Measurements from ENCODE around the gene DPP8.
"Not testable (repeated sequence)": the region's sequence is repeated elsewhere in the genome, so short reads cannot be mapped to it uniquely, and the experiment has no call there.

DPP8 gene

DNA sequence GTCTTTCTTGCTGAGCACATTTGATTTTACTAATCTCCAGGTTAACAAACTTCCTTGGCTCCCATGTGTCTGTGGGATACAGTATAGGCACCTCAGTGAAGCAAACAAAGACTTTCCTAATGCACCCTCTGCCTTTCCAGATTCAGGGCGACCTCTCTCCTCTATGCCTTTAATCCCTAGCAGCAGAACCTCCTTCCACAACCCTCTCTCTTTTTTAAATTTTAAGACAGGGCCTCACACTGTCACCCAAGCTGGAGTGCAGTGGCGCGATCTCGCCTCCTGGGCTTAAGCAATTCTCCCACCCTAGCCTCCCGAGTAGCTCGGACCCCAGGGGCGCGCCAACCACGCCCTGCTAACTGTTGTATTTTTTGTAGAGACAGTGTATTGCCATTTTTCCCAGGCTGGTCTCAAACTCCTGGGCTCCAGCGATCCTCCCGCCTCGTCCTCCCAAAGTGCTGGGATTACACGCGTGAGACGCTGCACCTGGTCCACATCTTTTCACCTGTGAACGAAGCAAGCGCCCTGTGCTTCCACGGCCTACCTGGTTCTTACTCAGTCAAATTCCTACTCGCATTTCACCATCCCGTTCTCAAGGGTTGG, 11.1 kb upstream of the DPP8 start:
- DNase-seq (ENCODE audit: extremely low spot score, insufficient read length, low read depth): no peak
- no peak for FAIRE-seq

DNA sequence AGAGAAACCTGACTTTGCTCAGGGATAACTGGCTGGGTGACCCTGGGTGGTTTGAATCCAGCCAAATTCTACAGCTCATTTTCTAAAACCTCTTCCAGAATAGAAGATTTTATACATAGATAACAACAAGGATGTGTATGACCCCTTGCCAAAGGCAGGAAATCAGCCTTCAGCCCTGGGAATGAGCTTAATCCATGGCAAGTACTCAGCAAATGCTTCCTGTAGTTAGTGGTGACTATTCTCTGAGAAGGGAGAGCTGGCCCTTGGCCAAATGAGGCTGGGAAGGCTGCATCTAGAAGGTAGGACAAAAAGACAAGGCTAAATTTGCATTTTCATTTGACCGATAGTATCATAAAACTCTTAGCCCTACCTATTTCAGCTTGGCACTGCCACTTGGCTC, 8.1 kb upstream of the DPP8 start:
- DNase-seq (ENCODE audit: extremely low spot score, insufficient read length, low read depth) (no peak), FAIRE-seq (no peak)

DNA sequence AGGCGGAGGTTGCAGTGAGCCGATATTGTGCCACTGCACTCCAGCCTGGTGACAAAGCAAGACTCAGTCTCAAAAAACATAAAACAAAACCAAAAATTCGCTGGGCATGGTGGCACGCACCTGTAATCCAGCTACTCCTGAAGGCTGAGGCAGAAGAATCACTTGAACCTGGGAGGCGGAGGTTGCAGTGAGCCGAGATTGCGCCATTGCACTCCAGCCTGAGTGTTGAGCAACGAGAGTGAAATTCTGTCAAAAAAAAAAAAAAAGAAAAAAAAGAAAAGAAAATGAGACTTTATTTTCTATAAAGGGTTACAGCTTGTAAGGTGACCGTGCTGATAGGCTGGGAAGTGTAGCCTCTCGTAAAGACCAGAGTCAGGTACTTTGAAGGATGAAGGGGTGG, 6.7 kb upstream of the DPP8 start:
- FAIRE-seq (no peak), DNase-seq (ENCODE audit: extremely low spot score, insufficient read length, low read depth) (no peak)

DNA sequence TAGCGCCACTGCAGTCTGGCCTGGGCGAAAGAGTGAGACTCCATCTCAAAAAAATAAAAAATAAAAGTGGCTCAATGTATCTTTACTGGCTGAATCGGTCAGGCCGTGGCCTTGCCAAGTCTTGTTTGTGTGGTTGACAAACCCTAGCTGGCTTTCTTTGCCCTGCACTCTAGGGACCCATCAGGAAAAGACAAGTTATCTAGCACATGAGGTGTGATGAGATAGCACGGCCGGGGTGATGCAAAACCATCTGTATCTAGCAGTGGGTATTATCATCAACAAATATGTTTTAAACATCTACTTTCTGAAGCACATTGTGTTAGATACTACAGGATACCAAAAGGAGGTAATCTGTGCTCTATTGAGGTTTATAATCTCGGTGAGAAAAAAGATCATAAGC, 3.9 kb upstream of the DPP8 start:
- FAIRE-seq (no peak), DNase-seq (ENCODE audit: extremely low spot score, insufficient read length, low read depth) (no peak)

DNA sequence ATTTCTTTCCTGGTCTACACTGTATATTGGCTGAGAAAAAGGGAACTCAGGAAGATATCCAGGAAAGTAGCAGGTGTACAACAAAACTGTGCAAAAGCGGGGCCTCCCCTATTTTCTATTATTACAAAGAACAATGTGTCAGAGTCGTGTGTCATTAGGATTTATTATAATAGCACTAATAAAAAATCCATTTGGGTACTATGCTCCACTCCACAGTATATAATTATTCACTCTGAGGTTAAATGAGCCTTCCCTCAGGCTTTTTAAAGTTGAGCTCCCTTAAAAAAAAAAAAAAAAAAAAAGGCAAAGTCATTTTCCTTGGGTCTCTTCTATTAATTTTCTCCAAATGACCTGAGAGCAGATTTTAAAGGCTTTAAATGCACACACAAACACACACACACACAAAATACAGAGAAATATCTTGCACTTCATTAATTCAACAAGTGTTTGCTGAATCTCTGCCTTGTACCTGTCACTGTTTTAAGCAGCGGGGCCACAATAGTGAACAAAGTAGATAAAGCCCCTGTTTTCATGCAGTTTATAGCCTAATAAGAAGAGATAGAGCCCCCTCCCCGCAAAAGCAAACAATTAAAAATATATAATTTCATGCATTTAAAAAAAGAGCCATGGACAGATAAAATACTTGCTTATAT, 1.3 kb upstream of the DPP8 start:
- DNase-seq (ENCODE audit: extremely low spot score, insufficient read length, low read depth) (no peak), FAIRE-seq (no peak)

DNA sequence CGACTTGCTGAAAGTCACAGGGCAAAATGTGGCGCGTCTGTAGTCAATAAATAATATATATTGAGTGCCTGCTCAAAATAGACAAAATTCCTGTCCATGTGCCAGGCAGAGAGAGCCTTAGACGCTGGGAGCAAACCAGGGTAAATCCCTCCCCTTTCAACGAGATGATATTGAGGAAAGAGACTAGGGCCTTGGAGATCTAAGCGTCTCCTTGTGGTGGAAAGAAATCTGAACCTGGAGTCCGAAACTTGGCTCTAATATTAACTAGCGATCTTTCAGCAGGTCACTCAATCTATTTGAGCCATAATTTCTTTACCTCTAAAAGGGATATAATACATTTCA, 348 bp upstream of the DPP8 start:
- DNase-seq (ENCODE audit: extremely low spot score, insufficient read length, low read depth) (no peak), FAIRE-seq (no peak)

DNA sequence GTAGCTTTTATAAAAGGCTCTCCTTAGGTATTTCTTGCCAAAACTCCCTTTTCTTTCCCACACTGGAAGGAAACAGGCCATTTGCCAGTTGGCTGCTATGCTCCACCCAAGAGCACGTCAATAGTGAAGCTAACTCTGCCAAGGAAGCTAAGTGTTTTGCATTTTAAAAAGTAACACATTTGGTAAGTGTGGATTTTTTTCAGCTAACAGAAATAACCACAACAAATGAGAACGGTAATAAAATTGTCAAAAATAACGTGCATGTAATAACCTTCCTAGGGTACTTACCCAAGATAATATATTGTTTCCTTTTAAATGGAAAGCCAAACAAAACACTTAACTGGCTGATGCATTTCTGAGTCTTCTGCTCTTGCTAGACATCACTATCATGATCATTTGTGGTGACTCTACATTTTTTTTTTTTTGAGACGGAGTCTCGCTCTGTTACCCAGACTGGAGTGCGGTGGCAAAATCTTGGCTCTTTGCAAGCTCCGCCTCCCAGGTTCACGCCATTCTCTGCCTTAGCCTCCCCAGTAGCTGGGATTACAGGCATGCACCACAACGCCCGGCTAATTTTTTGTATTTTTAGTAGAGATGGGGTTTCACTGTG, 4.6 kb downstream of the DPP8 start:
- FAIRE-seq (peak; percentile 31), DNase-seq (ENCODE audit: extremely low spot score, insufficient read length, low read depth) (no peak)

DNA sequence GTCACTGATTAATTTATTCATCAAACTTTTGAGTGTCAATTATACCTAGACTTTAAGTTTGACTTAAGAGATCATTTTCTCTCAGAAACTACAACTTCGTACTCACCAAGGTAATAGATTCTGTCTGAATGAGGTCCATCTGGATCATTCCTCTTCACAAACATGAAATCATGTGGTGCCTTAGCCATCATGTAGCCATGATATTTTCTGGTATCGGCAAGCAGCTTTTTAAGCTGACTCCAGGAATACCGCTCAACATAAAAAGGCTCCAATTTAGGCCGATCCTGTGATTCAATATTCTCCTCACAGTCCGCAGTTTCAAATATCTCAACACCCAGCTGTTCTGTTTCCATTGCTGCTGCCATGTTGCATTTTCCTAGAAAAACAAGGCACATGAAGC, 5.3 kb downstream of the DPP8 start:
- DNase-seq (ENCODE audit: extremely low spot score, insufficient read length, low read depth): no peak
- no peak for FAIRE-seq

DNA sequence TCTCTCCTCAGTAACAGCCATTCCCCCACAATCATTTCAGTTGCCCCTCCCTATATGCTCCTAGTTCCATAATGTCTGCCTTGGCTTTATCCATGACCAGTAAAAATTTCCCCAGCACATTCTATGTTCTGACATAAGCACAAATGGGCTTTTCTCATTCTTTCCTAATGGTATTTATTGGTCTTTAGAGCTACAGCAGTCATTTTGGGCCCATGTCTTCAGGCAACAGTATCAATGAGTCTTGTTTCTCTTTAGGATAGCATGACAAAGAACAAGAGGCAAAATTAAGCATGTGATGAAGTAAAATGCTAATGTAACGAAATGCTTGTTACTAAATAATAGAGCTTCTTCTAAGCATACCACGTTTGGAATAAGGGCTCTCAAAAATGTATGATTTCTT, 8.2 kb downstream of the DPP8 start:
- no peak for DNase-seq (ENCODE audit: extremely low spot score, insufficient read length, low read depth)
- FAIRE-seq: no peak

DNA sequence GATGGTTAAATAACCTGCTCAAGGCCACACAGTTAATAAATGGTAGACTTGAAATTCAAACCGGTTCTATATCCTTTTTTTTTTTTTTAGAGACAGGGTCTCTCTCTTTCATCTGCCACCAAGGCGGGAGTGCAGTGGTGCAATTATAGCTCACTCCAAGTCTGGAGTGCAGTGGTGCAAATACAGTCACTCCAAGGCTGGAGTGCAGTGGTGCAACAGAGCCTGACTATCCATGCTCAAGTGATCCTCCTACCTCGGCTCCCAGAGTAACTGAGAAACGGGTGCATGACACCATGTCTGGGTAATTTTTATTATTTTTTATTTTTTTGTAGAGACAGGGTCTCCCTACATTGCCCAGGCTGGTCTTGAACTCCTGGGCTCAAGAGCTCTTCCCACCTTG, 23.4 kb downstream of the DPP8 start:
- FAIRE-seq: no peak
- DNase-seq (ENCODE audit: extremely low spot score, insufficient read length, low read depth): no peak

DNA sequence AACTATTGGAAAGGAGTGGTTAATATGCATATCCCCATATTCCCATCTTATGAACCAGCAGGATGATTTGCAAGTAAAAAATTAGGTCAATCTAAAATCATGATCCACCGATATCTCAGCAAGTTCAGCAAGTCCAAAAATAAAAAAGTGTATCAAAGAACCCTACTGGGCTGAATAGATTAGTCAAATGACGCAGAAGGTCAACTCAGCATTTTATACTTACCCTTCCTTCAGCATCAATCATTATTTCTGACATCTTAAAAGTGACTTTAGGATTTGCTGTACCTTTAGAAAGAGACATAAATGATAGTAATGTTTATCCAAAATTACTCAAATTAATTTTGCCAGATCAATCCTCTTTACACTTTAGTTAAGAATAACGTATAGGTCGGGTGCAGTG, 32.6 kb downstream of the DPP8 start:
- DNase-seq (ENCODE audit: extremely low spot score, insufficient read length, low read depth): no peak
- FAIRE-seq: no peak

DNA sequence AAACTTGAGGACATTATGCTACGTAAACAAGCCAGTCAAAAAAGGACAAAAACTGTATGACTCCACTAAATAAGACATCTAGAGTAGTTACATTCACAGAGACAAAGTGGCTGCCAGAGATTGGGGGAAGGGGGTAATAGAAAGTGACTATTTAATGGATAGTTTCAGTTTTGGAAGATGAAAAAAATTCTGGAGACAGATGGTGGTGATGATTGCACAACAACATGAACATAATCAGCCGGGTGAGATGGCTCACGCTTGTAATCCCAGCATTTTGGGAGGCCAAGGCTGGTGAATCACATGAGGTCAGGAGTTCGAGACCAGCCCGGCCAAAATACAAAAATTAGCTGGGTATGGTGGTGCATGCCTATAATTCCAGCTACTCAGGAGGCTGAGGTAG, 40.6 kb downstream of the DPP8 start:
- FAIRE-seq: no peak
- no peak for DNase-seq (ENCODE audit: extremely low spot score, insufficient read length, low read depth)

DNA sequence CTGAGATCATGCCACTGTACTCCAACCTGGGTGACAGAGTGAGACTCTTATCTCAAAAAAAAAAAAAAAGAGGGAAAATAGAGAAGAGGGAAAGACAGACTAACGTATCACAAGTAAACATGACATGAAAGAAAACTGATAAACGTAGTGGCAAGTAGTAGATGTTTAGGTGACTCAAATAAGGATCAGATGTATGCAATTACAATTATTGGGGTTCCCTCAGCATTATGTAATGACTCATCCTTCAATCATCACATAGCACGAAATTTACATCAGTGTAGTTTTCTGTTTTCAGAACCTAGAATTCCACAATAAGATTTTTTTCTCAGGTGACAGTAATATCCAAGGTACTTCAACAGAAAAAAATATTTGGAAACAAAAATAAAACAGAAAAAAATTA, 46.6 kb downstream of the DPP8 start:
- FAIRE-seq: no peak
- no peak for DNase-seq (ENCODE audit: extremely low spot score, insufficient read length, low read depth)

DNA sequence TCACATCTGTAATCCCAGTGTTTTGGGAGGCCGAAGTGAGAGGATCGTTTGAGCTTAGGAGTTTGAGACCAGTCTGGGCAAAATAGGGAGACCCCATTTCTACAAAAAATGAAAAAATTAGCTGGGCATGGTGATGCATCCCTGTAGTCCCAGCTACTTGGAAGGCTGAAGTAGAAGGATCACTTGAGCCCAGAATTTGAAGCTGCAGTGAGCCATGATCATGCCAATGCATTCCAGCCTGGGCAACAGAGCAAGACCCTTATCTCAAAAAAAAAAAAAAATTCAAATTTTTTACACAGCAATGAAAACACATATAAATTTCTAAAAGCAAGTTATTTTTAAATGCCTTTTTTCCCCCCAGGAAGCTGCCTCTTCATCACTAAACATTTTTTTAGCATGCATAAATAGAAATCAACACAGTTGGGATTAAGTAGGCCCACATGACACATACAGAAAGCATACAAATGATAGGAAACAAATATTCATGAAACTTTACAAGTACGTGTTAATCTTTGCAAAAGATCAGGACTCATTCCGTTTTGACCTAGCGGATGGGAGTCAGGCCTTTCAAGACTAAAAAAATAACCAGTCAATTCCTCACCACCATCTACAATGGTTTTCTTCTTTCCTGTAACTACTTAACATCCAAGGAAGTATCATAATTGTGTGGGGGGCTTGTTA, 49.1 kb downstream of the DPP8 start:
- FAIRE-seq: no peak
- DNase-seq (ENCODE audit: extremely low spot score, insufficient read length, low read depth): no peak

DNA sequence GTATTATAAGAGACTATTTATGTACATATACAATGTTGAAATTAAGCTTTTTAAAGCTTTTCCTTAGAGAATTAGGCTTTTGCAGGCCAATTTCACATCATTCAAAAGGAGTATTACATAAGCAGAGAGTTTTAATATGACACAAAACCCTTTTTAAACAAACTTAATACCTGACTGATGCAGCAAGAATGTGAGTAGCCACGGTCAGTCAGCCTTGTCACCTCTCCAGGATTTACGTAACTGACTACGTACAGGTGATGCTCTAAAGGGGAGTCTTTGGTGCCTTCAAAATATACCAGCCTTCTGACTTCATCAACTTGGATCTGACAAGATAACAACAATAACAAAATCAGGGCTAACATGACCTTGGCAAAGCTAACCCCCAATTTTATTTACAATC, 50.6 kb downstream of the DPP8 start:
- no peak for DNase-seq (ENCODE audit: extremely low spot score, insufficient read length, low read depth)
- FAIRE-seq: no peak

DNA sequence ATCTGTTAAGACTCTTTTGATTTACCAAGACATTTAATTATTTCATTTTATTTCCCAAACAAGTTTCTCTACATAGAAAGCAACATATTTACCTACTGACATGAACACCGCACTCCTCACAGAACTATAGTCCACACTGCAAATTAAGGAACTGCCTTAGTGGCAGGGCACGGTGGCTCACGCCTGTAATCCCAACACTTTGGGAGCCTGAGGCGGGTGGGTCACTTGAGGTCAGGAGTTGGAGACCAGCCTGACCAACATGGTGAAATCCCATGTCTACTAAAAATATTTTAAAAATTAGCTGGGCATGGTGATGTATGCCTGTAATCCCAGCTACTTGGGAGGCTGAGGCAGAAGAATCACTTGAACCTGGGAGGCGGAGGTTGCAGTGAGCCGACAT, 54.4 kb downstream of the DPP8 start:
- DNase-seq (ENCODE audit: extremely low spot score, insufficient read length, low read depth); FAIRE-seq: not testable (repeated sequence)

DNA sequence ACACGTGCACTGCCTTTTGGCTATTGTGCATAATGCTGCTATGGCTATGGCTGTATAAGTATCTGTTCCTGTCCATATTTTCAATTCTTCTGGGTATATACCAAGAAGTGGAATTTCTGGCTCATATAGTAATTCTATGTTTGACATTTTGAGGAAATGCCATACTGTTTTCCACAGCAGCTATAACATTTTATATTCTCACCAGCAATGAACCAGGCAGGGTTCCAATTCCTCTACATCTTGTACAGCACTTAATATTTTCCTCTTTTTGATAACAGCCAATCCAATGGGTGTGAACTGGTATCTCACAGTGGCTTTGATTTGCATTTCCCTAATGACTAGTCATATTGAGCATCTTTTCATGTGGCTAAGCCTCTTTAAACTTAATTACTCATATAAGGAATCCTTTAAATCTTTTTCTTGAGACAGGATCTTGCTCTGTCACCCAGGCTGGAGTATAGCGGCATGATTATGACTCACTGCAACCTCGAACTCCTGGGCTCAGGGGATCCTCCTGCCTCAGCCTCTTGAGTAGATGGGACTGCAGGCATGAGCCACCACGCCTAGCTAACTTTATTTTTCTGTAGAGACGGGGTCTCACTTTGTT, 56.6 kb downstream of the DPP8 start:
- DNase-seq (ENCODE audit: extremely low spot score, insufficient read length, low read depth) (no peak), FAIRE-seq (peak; percentile 12)

DNA sequence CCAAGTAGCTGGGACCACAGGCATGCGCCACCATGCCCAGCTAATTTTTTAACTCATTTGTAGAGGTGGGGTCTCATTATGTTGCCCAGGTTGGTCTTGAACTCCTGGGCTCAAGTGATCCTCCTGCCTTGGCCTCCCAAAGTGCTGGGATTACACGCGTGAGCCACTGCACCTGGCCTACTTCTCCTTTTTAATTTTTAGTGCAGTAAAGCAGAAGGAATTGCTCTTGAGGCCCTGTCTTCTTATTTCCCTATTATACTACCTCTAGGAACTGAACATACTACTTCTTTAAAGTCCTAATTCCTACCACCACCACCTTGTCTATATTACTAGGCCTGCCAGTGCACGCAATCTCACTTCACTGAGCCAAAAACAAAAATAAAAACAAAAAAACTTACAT, 62.2 kb downstream of the DPP8 start:
- DNase-seq (ENCODE audit: extremely low spot score, insufficient read length, low read depth); FAIRE-seq: not testable (repeated sequence)

DNA sequence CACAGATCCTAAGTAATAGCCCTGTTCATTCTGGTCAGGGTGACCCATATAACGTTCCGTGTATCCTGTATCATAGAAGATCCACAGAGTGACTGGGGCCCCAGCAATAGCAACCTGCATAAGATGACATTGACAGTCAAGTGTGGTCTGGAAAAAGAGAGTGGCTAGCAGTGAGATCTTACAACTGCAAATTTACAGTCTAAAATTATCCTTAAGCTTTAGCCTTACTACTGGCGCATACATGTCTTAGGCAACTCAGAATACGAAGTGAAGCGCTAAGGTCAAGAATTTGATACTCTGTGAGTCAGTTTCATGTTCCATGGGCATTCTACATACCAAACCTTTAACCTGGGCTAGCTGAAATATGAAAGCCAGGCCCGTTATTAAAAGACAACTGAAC, 65.5 kb downstream of the DPP8 start:
- no peak for DNase-seq (ENCODE audit: extremely low spot score, insufficient read length, low read depth)
- FAIRE-seq: no peak

DNA sequence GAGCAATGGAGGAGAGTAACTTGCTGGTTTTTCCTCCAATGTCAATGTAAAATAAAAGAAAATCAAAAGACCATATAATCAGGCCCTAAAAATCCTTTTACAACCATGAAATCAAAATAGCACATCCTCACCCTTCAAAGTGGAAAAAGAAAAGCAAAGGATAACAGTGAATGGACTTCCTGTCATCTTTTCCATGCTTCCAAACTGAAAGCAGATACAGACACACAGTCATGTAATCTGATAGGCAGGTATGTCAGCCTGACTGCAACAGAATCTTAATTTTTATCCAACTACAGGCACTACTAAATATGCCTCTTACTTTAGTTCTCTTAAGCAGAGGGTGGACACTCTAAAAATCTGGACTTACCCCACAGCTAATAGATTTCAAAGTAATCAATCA, 66.9 kb downstream of the DPP8 start:
- FAIRE-seq: no peak

DNA sequence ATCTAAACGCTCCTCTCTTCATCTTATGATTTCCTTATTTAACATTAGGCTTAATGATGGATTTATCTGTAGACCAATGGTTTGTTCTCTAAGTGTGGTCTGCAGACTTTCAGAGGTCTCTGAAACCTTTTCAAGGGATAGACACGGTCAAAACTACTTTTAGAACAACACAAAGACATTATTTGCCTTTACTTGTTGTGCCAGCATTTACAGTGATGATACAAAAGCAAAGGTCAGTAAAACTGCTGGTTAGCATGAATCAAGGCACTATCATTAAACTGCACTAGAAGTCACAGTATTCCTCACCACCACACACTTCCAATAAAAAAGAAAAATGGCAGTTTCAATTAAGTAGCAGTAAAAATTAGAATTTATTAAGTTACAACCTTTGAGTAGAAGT, 70.3 kb downstream of the DPP8 start:
- DNase-seq (ENCODE audit: extremely low spot score, insufficient read length, low read depth) (no peak), FAIRE-seq (no peak)

More for the DNA sequence above, 66.9 kb downstream of the DPP8 start:
- no peak for DNase-seq (ENCODE audit: extremely low spot score, insufficient read length, low read depth)
